ENCODE data around the gene MMP14. TPM values are rescaled to one million over a fixed set of nuclear protein-coding genes. Genes with fewer than 3 reads are reported as not detected.

The MMP14 gene
- total and polyA plus RNA-seq, 2 of the 13 experiments (the other 11 are each of a cell fraction or from before 2014, with no cell fraction given): 5.2 to 9.8 TPM

GRCh38 chr14:22822571-22823098, 13.8 kb upstream of the MMP14 start (continued):
- TF ChIP-seq THAP7 (CRISPR knock-in tag; IDR thresholded peaks at IDR 0.05) (no peak; the same call in 1 of the 2 replicates), HNF4A (CRISPR knock-in tag; IDR thresholded peaks at IDR 0.05) (no peak), BCL3 (CRISPR knock-in tag; IDR thresholded peaks at IDR 0.05) (0 out of 2 replicates have a peak, but pooled peaks have one; percentile 4), SIX4 (CRISPR knock-in tag; IDR thresholded peaks at IDR 0.05) (0 out of 2 replicates have a peak, but pooled peaks have one; percentile 15), ZNF674 (CRISPR knock-in tag; IDR thresholded peaks at IDR 0.05; ENCODE audit: low read depth) (no peak), ZNF646 (CRISPR knock-in tag; IDR thresholded peaks at IDR 0.05) (no peak), GMEB2 (CRISPR knock-in tag; IDR thresholded peaks at IDR 0.05; ENCODE audit: low read depth) (no peak), ZNF788 (CRISPR knock-in tag; IDR thresholded peaks at IDR 0.05; ENCODE audit: borderline replicate concordance) (no peak), BORCS8-MEF2B (CRISPR knock-in tag; IDR thresholded peaks at IDR 0.05) (0 out of 2 replicates have a peak, but pooled peaks have one; percentile 13), SP4 (CRISPR knock-in tag; IDR thresholded peaks at IDR 0.05) (no peak), MYNN (CRISPR knock-in tag; IDR thresholded peaks at IDR 0.05; ENCODE audit: low read depth) (no peak), TIGD3 (CRISPR knock-in tag; IDR thresholded peaks at IDR 0.05; ENCODE audit: borderline replicate concordance) (no peak), ZNF446 (CRISPR knock-in tag; IDR thresholded peaks at IDR 0.05) (no peak; the same call in 1 of the 2 replicates), ZNF292 (CRISPR knock-in tag; IDR thresholded peaks at IDR 0.05; ENCODE audit: borderline replicate concordance, low read depth) (no peak), RBAK (CRISPR knock-in tag; IDR thresholded peaks at IDR 0.05) (no peak), ZSCAN29 (CRISPR knock-in tag; conservative IDR thresholded peaks at IDR 0.05) (no peak), SSRP1 (CRISPR knock-in tag; IDR thresholded peaks at IDR 0.05) (no peak), NONO (IDR thresholded peaks at IDR 0.05) (no peak), NONO (CRISPR knock-in tag; conservative IDR thresholded peaks at IDR 0.05) (peak; percentile 25; the same call in 1 of the 2 replicates)
